HG02840 (cell line): Measurements from ENCODE around the gene DXO.
"Not testable (repeated sequence)": the region's sequence is repeated elsewhere in the genome, so short reads cannot be mapped to it uniquely, and the experiment has no call there.

Experiments
- ATAC-seq: cut with Tn5 transposase; IDR thresholded peaks from one replicate; pipeline ENCODE4 v1.9.1; 2021; ENCODE audit warnings: mild to moderate bottlenecking, moderate library complexity, moderate number of reproducible peaks; ENCODE audit not compliant: unreplicated experiment, low FRiP score

DXO gene

DNA sequence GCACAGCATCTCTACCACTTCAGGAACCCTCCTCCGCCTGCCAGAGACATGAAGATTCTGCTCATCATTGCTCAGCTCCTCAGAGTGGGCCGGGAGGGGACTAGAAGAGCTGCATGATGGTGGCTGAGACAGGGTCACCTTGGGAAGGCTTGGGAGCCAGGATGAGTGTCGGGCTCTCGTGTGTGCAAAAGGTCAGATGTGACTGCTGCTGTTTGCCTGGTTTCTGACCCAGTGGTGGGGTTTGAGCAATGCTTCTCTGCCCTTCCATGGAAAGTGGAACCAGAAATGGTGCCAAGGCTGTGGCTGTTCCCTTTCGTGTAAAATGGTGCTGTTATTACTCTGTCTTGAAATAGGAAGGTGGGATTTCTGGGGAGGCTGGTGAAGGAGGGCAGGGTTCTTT is 9.1 kb upstream of the DXO start:
- not testable (repeated sequence) for ATAC-seq

DNA sequence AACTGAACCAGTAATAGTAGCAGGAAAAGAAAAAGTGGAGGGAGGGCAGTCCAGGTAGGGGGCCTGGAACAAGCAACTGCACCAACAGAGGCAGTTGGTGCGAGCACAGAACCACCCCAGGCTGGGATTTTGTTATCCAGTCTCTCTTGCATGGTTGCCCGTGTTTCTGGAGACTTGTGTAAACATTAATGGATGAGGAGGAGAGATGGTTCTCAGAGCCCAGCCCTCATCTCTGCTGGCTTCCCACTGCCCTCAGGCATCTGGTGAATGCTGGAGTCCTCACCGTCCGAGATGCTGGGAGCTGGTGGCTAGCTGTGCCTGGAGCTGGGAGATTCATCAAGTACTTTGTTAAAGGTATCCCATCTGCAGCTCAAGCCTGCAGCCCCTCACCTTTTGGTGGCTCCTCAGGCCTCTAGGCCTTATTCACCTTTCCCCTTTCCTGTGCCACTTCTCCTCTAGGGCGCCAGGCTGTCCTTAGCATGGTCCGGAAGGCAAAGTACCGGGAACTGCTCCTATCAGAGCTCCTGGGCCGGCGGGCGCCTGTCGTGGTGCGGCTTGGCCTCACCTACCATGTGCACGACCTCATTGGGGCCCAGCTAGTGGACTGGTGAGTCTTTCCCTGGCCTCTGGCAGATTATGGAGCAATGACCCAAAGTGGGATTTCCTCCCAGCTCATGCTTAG is 8.4 kb upstream of the DXO start:
- ATAC-seq: not testable (repeated sequence)

DNA sequence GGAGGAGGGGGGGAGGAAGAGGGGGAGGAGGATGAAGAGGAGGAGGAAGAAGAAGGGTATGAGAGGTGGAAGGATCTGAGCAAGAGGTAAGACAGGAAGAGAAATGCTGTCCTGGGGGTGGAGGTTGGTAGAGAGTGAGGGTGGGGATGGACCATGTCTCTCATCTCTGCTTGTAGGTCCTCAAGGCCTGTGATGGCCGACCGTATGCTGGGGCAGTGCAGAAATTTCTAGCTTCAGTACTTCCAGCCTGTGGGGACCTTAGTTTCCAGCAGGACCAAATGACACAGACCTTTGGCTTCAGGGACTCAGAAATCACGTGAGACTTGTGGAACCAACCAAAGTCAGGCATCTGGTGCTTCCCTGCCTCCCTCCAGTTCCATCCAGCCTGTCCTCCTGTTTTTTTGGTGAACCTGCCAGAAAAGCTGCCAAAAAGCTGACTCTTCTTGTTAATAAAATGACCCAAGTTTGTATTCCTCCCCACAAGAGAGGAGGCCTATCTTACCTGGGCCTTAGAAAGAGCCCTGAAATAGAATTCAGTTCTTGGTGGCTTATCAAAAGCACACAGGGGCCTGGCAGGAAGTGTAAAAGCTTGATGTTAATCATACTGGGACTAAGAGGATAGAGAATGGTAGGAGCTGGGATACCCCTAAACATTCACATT is 7.4 kb upstream of the DXO start:
- no peak for ATAC-seq

DNA sequence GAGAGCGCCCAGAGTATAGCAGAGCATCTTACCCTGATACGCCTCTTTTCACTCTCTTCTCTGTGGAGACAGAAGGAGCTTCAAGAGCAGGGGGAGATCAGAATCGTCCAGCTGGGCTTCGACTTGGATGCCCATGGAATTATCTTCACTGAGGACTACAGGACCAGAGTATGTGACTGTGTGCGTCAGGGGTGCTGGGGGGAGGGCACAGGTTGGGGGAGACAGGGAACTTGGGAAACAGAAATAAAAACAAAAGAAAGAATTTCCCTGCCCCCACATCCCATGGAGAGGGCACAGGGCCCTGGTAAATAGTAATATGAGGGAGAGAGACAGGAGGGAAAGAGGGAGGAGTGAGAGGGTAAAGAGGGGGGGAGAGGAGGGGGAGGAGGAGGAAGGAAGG is 6.9 kb upstream of the DXO start:
- ATAC-seq: no peak

DNA sequence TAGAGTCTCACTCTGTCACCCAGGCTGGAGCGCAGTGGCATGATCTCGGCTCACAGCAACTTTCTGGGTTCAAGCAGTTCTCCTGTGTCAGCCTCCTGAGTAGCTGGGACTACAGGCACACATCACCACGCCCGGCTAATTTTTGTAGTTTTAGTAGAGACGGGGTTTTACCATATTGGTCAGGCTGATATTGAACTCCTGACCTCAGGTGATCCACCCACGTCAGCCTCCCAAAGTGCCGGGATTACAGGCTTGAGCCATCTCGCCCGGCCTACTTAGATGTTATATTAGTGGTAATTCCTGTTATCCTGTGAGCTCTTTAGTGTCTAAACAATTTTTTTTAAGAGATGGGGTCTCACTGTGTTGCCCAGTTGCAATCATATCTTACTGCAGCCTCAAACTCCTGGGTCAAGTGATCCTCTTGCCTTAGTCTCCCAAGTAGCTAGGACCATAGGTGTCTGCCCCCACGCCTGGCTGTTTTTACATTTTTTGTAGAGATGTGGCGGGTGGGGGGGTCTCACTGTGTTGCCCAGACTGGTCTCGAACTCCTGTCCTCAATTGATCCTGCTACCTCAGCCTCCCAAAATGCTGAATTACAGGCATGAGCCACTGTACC is 6.0 kb upstream of the DXO start:
- ATAC-seq: no peak

DNA sequence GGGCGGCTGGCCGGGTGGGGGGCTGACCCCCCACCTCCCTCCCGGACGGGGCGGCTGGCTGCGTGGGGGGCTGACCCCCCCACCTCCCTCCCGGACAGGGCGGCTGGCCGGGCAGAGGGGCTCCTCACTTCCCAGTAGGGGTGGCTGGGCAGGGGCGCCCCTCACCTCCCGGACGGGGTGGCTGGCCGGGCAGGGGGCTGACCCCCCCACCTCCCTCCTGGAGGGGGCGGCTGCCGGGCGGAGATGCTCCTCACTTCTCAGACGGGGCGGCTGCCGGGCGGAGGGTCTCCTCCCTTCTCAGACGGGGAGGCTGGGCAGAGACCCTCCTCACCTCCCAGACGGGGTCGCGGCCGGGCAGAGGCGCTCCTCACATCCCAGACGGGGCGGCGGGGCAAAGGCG is 4.1 kb upstream of the DXO start:
- not testable (repeated sequence) for ATAC-seq

DNA sequence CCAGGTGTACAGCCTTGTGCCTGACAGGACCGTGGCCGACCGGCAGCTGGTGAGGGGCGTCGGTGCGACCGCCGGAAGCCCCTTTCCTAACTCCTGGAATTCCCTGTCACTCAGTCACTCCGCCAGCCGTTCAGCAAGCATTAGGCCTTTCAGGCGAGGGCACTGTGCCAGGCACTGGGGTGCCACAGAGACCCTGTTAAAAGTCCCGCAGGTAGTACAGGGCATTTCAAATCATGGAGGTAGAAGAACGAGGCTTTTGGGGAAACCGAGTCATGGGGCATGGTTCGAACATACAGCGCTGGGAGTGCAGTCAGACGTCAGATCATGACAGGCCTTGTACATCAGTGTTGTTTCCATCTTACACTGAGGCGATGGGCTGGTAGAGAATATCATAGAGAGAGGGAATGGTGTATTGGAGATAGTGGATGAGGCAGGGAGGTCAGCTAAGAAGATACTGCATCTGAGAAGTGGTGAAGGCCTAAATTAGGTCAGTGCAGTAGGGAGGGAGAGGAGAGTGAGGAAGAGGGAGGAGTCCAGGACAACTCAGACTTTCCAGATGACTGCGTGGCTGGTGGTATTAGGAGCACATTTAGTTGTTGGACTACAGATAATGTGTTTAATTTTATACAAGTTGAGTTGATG is 892 bp upstream of the DXO start:
- no peak for ATAC-seq

DNA sequence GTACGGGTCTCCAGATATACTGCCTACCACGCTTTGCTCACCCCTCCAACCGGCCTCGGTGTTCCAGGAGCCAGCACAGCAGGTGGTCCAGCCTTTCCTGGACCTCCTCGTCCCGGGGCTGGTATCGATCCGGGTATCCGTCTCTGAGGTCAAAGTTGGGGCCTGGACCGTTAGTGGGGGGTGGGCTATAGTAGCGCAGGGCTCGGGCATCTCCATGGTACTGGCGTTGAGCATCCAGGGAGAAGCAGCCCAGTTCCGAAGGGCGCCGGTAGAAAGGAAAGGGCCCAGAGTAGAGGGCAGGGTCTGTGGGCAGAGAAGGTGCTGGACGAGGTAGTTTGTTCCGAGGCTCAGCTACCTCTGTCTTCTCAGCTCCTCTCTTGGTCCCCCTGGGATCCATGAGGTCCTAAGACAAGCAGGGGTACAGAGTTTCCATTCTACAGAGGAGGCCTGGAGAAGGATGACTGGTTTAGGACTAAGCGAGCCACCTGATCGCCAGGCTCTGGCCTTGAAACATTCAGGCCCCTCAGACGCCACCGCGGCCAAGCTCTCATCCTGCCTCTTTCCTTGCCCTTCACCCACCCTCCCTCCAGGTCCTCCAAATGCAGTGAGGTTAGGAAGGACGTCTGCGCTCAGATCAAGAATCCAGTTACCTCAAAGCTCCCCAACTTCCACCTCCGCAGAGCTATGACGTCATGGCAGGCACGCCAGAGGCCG is 502 bp downstream of the DXO start:
- no peak for ATAC-seq

DNA sequence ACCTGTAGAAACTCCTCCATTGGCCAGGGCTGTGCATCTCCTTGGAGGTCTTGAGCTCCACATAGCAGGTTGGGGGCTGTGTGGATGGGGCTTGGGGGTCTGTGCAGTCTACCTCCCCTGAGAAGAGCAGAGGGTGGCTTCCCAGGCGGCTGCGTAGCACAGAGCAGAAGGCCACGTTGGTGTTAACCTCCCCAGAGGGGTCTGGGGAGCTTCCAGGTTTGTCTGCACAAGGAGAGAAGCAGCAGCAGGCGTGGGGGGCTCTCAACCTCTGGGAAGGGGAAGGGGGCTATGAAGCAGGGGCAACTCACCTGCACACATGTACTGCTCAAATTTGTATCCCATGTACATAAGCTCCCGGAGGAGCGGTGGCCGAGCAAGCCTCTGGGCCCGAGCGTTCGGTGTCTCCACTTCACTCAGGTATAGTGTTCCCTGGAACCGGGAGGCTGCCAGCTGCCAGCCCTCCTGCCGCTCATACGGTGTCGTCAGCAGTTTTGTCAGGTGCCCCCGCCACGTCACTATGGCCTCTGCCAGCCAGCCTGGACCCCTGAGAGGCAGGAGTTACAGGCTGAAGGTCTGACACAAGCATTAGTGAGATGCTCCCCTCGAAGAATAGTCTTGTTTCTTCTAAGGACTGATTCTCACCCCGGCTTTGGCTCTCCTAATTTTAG is 1.2 kb downstream of the DXO start:
- no peak for ATAC-seq

DNA sequence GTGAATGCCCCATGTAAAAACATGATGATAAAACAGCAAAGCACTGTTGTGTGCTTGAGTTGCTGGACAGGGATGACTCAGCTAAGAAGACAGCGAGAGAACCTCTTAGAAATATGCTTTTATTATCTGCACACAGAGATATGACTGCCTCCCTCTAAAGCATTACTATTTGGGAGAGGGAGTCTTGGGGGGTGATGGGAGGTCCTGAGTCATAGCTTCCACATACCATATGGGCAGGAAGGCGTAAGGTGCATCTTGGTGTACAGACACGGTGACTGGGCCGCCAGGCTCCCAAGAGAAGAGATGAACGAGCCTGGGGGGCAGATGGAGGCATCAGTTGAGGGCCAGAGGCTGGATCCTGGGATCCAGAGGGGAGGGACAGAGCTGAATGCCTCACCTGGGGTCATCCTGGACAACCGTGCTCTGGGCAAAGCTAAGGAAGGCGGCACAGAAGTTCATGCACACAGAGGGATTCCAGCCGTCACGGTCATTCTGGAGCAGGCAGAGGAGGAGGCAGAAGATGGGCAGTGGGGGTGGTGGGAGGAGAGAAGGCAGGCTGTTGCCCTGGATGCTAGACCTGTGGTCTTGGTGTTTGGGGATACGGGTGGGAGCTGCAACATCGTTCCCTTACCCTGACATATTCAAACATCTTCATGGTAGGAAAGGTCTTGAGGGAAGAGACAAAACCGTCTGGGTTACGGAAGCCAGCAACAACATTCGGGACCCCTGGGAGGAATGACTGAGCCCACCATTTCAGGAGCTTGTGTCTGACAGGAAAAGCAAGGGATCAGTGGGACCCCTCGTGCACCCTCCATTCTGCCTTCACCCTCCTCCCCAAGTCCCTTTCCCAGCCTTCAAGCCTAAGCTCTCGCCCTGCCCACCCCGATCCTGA is 2.0 kb downstream of the DXO start:
- ATAC-seq: no peak

DNA sequence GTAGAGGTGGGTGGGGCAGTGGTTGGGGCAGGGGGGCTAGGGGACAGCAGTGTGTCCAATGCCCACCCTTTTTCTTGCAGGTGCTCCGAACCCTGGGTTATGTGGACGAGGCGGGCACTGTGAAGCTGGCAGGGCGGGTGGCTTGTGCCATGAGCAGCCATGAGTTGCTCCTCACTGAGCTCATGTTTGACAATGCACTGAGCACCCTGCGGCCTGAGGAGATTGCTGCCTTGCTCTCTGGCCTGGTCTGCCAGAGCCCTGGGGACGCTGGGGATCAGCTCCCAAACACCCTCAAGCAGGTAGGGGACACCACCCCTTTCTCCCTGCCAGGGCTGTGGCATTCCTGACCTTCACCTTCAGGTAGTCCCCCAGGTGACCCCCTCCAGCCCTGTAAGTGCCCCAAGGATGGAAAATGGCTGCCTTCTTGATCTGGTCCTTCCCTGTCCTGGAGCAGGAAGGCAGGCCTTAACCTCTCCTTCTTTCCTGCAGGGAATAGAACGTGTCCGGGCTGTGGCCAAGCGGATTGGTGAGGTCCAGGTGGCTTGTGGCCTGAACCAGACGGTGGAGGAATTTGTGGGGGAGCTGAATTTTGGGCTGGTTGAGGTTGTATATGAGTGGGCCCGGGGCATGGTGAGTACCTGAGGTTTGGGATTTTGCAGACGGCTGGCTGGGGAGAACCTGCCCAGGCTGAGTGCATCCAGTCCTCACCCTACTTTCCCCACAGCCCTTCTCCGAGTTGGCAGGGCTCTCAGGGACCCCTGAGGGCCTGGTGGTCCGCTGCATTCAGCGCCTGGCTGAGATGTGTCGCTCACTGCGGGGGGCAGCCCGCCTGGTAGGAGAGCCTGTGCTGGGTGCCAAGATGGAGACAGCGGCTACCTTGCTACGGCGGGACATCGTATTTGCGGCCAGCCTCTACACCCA is 2.9 kb downstream of the DXO start:
- ATAC-seq: no peak

DNA sequence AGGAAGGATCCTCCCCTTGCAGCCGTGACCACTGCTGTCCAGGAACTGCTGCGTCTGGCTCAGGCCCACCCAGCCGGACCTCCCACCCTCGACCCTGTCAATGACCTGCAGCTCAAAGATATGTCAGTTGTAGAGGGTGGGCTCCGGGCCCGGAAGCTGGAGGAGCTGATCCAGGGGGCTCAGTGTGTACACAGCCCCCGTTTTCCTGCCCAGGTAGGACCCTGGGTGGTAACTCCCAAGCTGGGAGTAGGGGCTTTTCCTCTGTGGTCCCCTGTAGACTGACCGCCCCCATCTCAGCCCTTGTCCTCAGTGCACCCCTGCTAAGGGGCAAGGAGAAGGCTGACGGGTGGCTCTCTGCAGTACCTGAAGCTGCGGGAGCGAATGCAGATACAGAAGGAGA is 3.6 kb downstream of the DXO start:
- ATAC-seq: no peak

DNA sequence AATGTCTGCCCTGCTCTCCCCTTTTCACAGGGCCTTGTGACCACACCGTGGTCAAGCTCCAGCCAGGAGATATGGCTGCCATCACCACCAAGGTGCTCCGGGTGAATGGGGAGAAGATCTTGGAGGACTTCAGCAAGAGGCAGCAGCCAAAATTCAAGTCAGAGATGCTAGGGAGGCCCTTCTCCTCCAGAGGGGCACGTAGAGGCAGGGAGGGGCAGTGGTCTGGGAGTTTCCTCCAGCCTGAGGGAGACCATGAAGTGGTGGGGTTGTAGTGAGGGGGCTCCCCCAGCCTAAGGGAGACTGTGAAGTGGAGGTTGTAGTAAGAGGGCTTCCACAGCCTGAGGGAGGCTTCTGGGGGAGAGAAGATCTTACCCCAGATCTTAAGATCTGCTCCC is 4.0 kb downstream of the DXO start:
- ATAC-seq: no peak

DNA sequence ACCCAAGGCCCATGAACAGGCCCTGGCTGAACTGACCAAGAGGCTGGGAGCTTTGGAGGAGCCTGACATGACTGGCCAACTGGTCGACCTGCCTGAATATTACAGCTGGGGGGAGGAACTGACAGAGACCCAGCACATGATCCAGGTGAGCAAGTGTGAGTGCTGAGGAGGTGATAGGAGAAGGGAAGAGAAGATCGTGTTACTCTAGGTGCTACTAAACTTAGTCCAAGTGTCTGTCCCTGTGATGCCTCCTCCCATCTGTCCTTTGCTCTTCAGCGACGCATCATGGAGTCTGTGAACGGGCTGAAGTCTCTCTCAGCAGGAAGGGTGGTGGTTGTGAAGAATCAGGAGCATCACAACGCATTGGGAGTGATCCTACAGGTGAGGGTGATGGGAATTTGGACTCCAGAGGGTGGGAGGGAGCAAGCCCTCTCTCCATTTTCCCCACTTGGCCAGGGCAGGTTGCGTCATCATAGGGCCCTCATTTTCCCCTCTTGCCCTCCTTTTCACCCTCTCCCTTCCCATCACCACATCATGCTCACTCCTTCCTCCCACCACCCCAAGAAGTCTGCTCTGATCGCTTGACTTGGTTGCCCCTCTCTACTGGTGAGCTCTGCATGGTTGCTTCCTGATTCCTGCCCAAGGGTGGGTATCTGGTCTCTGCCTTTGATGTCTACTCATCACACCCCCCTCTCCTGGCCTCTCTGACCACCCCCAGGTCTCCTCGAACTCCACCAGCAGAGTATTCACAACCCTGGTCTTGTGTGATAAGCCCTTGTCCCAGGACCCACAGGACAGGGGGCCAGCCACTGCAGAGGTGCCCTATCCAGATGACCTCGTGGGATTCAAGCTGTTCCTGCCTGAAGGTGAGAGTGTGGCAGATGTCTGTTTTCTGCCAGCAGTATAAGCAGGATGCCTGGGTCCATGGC is 4.7 kb downstream of the DXO start:
- no peak for ATAC-seq

DNA sequence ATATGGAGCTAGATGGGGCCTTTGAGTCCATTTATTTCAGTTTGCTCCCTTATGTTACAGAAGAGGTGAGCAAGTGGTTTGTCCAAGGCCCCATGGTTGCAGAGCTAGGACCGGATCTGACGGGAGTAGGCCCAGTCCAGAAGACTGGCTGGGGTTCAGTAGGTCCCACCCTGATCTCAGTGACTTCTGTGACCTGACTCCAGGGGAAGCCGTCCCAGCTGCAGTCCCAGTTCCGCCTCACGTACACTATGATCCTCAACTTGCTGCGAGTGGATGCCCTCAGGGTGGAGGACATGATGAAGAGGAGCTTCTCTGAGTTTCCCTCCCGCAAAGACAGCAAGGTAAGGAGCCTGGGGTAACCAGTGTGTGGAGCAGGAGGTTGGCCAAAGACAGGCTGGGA is 5.4 kb downstream of the DXO start:
- no peak for ATAC-seq

DNA sequence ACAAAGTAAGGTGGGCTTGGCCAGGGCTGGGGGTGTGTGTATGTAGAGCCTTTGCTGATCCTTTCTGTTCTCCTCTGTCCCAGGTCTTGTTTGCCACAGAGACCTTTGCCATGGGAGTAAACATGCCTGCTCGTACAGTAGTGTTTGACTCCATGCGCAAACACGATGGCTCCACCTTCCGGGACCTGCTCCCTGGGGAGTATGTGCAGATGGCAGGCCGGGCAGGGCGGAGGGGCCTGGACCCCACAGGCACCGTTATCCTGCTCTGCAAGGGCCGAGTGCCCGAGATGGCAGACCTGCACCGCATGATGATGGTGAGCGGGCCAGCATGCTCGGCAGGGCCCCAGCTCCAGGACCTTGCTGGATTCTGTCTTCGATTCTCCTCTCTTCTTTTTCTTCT is 6.2 kb downstream of the DXO start:
- ATAC-seq: no peak

DNA sequence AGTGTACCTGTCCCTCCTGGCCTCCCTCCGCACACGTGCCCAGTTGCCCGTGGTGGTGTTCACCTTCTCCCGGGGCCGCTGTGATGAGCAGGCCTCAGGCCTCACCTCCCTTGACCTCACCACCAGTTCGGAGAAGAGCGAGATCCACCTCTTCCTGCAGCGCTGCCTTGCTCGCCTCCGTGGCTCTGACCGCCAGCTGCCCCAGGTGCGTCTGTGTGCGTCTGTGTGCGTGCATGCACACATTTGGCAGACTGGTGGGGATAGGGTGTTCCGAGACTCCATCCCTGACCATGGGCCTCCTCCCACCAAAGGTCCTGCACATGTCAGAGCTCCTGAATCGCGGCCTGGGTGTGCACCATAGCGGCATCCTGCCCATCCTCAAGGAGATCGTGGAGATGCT is 8.0 kb downstream of the DXO start:
- ATAC-seq: no peak
